ENCODE measurements around the gene SCN5A.

DNA sequence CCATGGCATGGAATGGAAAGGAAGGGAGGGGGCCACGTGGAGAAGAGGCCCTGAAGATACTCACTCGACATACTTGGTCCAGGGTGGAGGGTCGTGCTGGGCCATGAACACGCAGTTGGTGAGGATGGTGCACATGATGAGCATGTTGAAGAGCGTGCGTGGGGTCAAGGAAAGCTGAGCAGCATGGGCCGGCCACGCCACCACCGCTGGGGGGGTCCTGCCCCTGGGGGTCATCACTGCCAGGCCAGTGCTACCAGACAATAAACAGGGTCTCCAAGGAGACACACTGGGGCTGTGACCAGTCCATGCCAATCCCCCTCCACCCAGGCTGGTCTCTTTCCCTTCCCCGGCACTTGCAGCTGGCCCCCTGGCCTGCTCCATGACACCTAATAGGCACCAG, 27.2 kb downstream of the SCN5A start:
- TF ChIP-seq, protein P1, sequence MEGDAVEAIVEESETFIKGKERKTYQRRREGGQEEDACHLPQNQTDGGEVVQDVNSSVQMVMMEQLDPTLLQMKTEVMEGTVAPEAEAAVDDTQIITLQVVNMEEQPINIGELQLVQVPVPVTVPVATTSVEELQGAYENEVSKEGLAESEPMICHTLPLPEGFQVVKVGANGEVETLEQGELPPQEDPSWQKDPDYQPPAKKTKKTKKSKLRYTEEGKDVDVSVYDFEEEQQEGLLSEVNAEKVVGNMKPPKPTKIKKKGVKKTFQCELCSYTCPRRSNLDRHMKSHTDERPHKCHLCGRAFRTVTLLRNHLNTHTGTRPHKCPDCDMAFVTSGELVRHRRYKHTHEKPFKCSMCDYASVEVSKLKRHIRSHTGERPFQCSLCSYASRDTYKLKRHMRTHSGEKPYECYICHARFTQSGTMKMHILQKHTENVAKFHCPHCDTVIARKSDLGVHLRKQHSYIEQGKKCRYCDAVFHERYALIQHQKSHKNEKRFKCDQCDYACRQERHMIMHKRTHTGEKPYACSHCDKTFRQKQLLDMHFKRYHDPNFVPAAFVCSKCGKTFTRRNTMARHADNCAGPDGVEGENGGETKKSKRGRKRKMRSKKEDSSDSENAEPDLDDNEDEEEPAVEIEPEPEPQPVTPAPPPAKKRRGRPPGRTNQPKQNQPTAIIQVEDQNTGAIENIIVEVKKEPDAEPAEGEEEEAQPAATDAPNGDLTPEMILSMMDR (IDR thresholded peaks at IDR 0.05; ENCODE audit: low read depth, low read length), result no peak
- TF ChIP-seq, protein P2, sequence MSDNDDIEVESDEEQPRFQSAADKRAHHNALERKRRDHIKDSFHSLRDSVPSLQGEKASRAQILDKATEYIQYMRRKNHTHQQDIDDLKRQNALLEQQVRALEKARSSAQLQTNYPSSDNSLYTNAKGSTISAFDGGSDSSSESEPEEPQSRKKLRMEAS (IDR thresholded peaks at IDR 0.05; ENCODE audit: low read depth, low read length), result no peak
- TF ChIP-seq POLR2A (IDR thresholded peaks at IDR 0.05; ENCODE audit: extremely low read depth, insufficient read length), result no peak
